Sigmoid colon (tissue), 4 donors: ENCODE data around the gene GRB2.

Experiments used
- POLR2A ChIP-seq, 2 donors: fragments of 450-650 bp; IDR thresholded peaks; one replicate each; pipeline ENCODE4 v1.6.1; 2016; ENCODE audit warnings: antibody characterized with exemption in 2 of 2, mild to moderate bottlenecking in 2 of 2, moderate library complexity in 2 of 2
- POLR2AphosphoS5 ChIP-seq, 4 donors: sonication (generic); formaldehyde crosslinking; IDR thresholded peaks; one replicate each; pipeline ENCODE4 v1.6.1; 2017; ENCODE audit warnings: antibody characterized with exemption in 4 of 4
- TF ChIP-seq, protein P1 (sequence below), 4 experiments: fragments of 450-650 bp in 3 of 4; fragments of 200-600 bp in 1 of 4; IDR thresholded peaks; one replicate each; pipeline ENCODE4 v1.5.1; 2016 to 2019; ENCODE audit warnings: antibody characterized with exemption in 4 of 4, mild to moderate bottlenecking in 3 of 4, moderate library complexity in 2 of 4

GRCh38 chr17:75365931-75366275 is 39.6 kb downstream of the GRB2 start:
- TF ChIP-seq, protein P1, sequence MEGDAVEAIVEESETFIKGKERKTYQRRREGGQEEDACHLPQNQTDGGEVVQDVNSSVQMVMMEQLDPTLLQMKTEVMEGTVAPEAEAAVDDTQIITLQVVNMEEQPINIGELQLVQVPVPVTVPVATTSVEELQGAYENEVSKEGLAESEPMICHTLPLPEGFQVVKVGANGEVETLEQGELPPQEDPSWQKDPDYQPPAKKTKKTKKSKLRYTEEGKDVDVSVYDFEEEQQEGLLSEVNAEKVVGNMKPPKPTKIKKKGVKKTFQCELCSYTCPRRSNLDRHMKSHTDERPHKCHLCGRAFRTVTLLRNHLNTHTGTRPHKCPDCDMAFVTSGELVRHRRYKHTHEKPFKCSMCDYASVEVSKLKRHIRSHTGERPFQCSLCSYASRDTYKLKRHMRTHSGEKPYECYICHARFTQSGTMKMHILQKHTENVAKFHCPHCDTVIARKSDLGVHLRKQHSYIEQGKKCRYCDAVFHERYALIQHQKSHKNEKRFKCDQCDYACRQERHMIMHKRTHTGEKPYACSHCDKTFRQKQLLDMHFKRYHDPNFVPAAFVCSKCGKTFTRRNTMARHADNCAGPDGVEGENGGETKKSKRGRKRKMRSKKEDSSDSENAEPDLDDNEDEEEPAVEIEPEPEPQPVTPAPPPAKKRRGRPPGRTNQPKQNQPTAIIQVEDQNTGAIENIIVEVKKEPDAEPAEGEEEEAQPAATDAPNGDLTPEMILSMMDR (IDR thresholded peaks at IDR 0.05), result no peak
- no peak for TF ChIP-seq POLR2A (IDR thresholded peaks at IDR 0.05)
- no peak for TF ChIP-seq POLR2AphosphoS5 (IDR thresholded peaks at IDR 0.05)
